ENCODE results near the gene SERINC5.
"Not testable (repeated sequence)": the region's sequence is repeated elsewhere in the genome, so short reads cannot be mapped to it uniquely, and the experiment has no call there.

The SERINC5 gene

DNA sequence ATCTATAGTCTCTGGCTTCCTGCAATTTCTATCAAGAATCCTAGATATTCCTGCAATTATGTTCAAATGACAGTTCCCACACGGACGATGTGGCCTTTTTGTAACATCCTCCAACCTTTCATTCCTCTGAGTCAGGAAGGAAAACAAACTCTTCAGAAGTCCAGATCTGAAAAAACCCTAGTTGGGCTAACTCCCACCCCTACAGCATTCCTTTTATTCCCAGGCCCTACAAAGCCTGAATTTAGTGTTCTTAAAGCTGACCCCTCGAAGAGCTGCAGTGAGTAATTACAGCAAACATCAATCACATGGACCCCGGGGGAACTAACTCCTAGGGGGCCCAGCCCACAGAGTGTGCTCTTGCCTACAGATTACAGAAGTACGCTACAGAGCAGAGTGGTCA is 99.7 kb downstream of the SERINC5 start:
- TF ChIP-seq, protein P1, sequence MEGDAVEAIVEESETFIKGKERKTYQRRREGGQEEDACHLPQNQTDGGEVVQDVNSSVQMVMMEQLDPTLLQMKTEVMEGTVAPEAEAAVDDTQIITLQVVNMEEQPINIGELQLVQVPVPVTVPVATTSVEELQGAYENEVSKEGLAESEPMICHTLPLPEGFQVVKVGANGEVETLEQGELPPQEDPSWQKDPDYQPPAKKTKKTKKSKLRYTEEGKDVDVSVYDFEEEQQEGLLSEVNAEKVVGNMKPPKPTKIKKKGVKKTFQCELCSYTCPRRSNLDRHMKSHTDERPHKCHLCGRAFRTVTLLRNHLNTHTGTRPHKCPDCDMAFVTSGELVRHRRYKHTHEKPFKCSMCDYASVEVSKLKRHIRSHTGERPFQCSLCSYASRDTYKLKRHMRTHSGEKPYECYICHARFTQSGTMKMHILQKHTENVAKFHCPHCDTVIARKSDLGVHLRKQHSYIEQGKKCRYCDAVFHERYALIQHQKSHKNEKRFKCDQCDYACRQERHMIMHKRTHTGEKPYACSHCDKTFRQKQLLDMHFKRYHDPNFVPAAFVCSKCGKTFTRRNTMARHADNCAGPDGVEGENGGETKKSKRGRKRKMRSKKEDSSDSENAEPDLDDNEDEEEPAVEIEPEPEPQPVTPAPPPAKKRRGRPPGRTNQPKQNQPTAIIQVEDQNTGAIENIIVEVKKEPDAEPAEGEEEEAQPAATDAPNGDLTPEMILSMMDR (IDR thresholded peaks at IDR 0.05; ENCODE audit: control insufficient read depth, insufficient read depth, low read depth, low read length, missing control alignments) = no peak
- no peak for DNase-seq (ENCODE audit: low read depth)

DNA sequence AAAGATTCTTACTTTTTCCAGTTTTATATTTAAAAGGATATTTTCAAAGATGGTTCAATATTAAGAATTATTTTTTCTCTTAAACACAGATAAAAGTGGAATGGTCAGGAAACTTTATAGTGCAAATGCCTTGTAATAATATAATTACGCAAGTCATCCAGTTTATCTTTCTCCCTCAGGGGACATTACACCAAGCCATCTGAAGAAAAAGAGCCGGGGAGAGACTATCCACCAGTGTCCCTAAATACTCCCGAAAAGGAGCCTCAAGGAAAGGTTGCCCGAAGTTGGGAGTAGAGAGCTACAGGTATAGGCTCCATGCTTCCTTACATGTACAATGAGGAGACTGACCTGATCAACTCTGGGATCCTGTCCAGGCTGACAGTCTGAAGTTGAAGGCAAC is 101.1 kb downstream of the SERINC5 start:
- no peak for DNase-seq (ENCODE audit: low read depth)
- TF ChIP-seq, protein P1 (IDR thresholded peaks at IDR 0.05; ENCODE audit: control insufficient read depth, insufficient read depth, low read depth, low read length, missing control alignments) = no peak
- H3K4me3 ChIP-seq (ENCODE audit: control insufficient read depth, low read depth, low read length) = no peak overlapping the region

More for the DNA sequence above, 99.7 kb downstream of the SERINC5 start:
- H3K4me3 ChIP-seq (ENCODE audit: control insufficient read depth, low read depth, low read length) = no peak overlapping the region

GRCh38 chr5:80154289-80154688 is 101.6 kb downstream of the SERINC5 start:
- not testable (repeated sequence) for DNase-seq (ENCODE audit: low read depth); H3K4me3 ChIP-seq (ENCODE audit: control insufficient read depth, low read depth, low read length)

DNA sequence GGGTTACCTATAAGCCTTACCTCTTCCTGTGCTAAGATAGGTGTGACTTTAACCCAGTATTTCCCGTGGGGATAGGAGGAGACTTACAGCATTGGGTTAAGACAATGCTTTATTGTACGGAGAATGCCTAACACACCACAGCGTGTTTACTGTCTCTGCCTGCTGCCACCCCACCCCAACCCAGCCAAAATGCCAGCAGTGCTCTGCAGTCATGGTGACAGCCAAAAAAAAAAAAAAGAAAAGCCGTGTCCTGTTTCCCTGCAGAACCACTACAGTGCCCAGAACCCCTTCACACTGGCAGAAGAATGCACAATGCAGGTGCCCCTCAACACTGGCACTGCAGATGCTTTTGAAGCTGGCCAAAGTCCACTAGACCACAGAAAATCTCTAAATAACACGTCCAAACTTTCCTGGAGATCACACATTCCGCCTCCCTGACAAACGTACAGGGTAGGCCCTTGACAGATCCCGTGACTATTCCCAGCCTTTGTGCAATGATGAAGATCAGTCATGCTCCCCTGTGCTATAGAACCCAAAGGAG is 102.2 kb downstream of the SERINC5 start:
- TF ChIP-seq, protein P1 (IDR thresholded peaks at IDR 0.05; ENCODE audit: control insufficient read depth, insufficient read depth, low read depth, low read length, missing control alignments) = no peak
- H3K4me3 ChIP-seq (ENCODE audit: control insufficient read depth, low read depth, low read length) = no peak overlapping the region
- DNase-seq (ENCODE audit: low read depth) = no peak

DNA sequence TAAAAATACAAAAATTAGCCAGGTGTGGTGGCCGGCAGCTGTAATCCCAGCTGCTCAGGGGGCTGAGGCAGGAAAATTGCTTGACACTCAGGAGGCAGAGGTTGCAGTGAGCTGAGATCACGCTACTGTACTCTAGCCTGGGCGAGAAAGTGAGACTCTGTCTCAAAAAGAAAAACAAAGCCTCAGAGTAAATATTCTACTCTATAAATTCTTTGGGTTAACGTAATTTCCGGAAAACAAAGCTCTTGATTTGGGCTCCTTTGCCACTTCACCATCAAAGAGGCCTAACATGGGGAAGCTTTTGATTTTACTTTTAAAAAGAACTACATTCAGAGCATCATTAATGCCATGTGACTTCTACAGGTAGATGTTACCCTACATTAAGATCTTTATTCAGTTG is 103.1 kb downstream of the SERINC5 start:
- TF ChIP-seq, protein P1 (IDR thresholded peaks at IDR 0.05; ENCODE audit: control insufficient read depth, insufficient read depth, low read depth, low read length, missing control alignments) = no peak
- DNase-seq (ENCODE audit: low read depth) = no peak
- no peak overlapping the region for H3K4me3 ChIP-seq (ENCODE audit: control insufficient read depth, low read depth, low read length)

- no peak for DNase-seq (ENCODE audit: low read depth)
- no peak overlapping the region for H3K4me3 ChIP-seq (ENCODE audit: control insufficient read depth, low read depth, low read length)
- TF ChIP-seq, protein P1 (IDR thresholded peaks at IDR 0.05; ENCODE audit: control insufficient read depth, insufficient read depth, low read depth, low read length, missing control alignments) = no peak
Measured at GRCh38 chr5:80151890-80152289, 104.0 kb downstream of the SERINC5 start.

GRCh38 chr5:80150731-80151130 is 105.1 kb downstream of the SERINC5 start:
- no peak overlapping the region for H3K4me3 ChIP-seq (ENCODE audit: control insufficient read depth, low read depth, low read length)
- TF ChIP-seq, protein P1 (IDR thresholded peaks at IDR 0.05; ENCODE audit: control insufficient read depth, insufficient read depth, low read depth, low read length, missing control alignments) = no peak
- DNase-seq (ENCODE audit: low read depth) = no peak
